IMR-90 (cell line): ENCODE results near the gene ASNSD1. TPM values are rescaled to one million over a fixed set of nuclear protein-coding genes. Genes with fewer than 3 reads are reported as not detected.
A peak's percentile ranks its signal among the peaks of the same experiment; 100 is the strongest.

Experiments
- ATAC-seq: fragments of 200-7000 bp; cut with Tn5 transposase; 2 replicates; pipeline ENCODE4 v1.9.1; 2020; ENCODE audit warnings: low read depth, mild to moderate bottlenecking, moderate library complexity
- BruUV-seq: library from RNA; stranded (reverse); fragments of 400-500 nt; replicated peaks from 2 replicates; lab custom pipeline; 2021; lab: Mats Ljungman, UMichigan
- CTCF ChIA-PET: fragments of 300-600 bp; formaldehyde crosslinking; extraction: SDS; loops from one replicate; lab custom pipeline; 2021; ENCODE audit warnings: antibody characterized with exemption; lab: Yijun Ruan, JAX
- POLR2A ChIA-PET: fragments of 300-600 bp; sonication (Branson Sonifier 250); formaldehyde crosslinking; loops from one replicate; lab custom pipeline; 2022; ENCODE audit warnings: antibody characterized with exemption; ENCODE audit not compliant: unreplicated experiment; lab: Charles Lee
- DNase-seq: peaks from one replicate; pipeline ENCODE4 v3.0.0; 2013
- H2AFZ ChIP-seq: replicated peaks from 2 replicates; pipeline ENCODE3; 2013; ENCODE audit warnings: low read length, mild to moderate bottlenecking; ENCODE audit not compliant: poor library complexity
- H2AK5ac ChIP-seq: 2 replicates; pipeline ENCODE4 v1.6.1; 2013; ENCODE audit warnings: low read depth, low read length, inconsistent platforms
- H2AK9ac ChIP-seq: replicated peaks from 2 replicates; pipeline ENCODE3; 2013; ENCODE audit warnings: mild to moderate bottlenecking, low read depth, low read length, moderate library complexity; ENCODE audit not compliant: poor library complexity
- H2BK120ac ChIP-seq: 2 replicates; pipeline ENCODE4 v1.6.1; 2013; ENCODE audit warnings: low read depth, low read length, inconsistent platforms
- H2BK15ac ChIP-seq: 3 replicates; pipeline ENCODE4 v1.6.1; 2013; ENCODE audit warnings: low read depth, low read length, inconsistent platforms
- H2BK20ac ChIP-seq: 2 replicates; pipeline ENCODE4 v1.6.1; 2013; ENCODE audit warnings: low read depth, mild to moderate bottlenecking, inconsistent platforms, low read length, moderate library complexity
- H2BK5ac ChIP-seq: 2 replicates; pipeline ENCODE4 v1.6.1; 2013; ENCODE audit warnings: mild to moderate bottlenecking, low read depth, low read length, inconsistent platforms; ENCODE audit not compliant: poor library complexity, severe bottlenecking
- H3K14ac ChIP-seq: replicated peaks from 2 replicates; pipeline ENCODE4 v1.6.1; 2013; ENCODE audit warnings: low read depth, low read length, inconsistent platforms
- H3K18ac ChIP-seq: 2 replicates; pipeline ENCODE4 v1.6.1; 2013; ENCODE audit warnings: low read depth, low read length, control low read depth
- H3K23ac ChIP-seq: 2 replicates; pipeline ENCODE4 v1.6.1; 2013; ENCODE audit warnings: low read depth, low read length, inconsistent platforms
- H3K27ac ChIP-seq: 2 replicates; pipeline ENCODE4 v1.5.1; 2013; ENCODE audit warnings: mild to moderate bottlenecking, control low read depth, low read length; ENCODE audit not compliant: insufficient read depth
- H3K27me3 ChIP-seq: 2 replicates; pipeline ENCODE4 v1.6.1; 2013; ENCODE audit warnings: low read length; ENCODE audit not compliant: control insufficient read depth, insufficient read depth
- H3K36me3 ChIP-seq: 2 replicates; pipeline ENCODE4 v1.6.1; 2013; ENCODE audit warnings: low read length, mixed read lengths; ENCODE audit not compliant: control insufficient read depth, insufficient read depth
- H3K4ac ChIP-seq: 2 replicates; pipeline ENCODE4 v1.6.1; 2013; ENCODE audit warnings: low read depth, low read length, inconsistent platforms
- H3K4me1 ChIP-seq: 2 replicates; pipeline ENCODE4 v1.6.1; 2013; ENCODE audit warnings: low read length, mixed read lengths; ENCODE audit not compliant: control insufficient read depth, insufficient read depth
- H3K4me2 ChIP-seq: 2 replicates; pipeline ENCODE4 v1.6.1; 2013; ENCODE audit warnings: low read depth, mild to moderate bottlenecking, control low read depth, low read length, moderate library complexity
- H3K4me3 ChIP-seq: 2 replicates; pipeline ENCODE4 v1.5.1; 2013; ENCODE audit warnings: low read depth, mild to moderate bottlenecking, control low read depth, low read length, moderate library complexity; ENCODE audit not compliant: insufficient read depth
- H3K56ac ChIP-seq: 2 replicates; pipeline ENCODE4 v1.6.1; 2013; ENCODE audit warnings: low read length, inconsistent platforms; ENCODE audit not compliant: insufficient read depth; ENCODE audit errors: extremely low read depth
- H3K79me1 ChIP-seq, 2 experiments: 2 replicates each; pipeline ENCODE4 v1.6.1; 2013; ENCODE audit warnings: low read length in 2 of 2, inconsistent platforms in 1 of 2, low read depth in 1 of 2
- H3K9ac ChIP-seq: 2 replicates; pipeline ENCODE4 v1.6.1; 2013; ENCODE audit warnings: low read depth, low read length, control low read depth
- H3K9me1 ChIP-seq: 2 replicates; pipeline ENCODE4 v1.6.1; 2013; ENCODE audit warnings: low read length, inconsistent platforms; ENCODE audit not compliant: insufficient read depth
- H3K9me3 ChIP-seq: 2 replicates; pipeline ENCODE4 v1.6.1; 2013; ENCODE audit warnings: low read length; ENCODE audit not compliant: control insufficient read depth, insufficient read depth
- H4K20me1 ChIP-seq: 2 replicates; pipeline ENCODE4 v1.6.1; 2013; ENCODE audit warnings: low read length, inconsistent platforms; ENCODE audit not compliant: insufficient read depth
- H4K5ac ChIP-seq: 2 replicates; pipeline ENCODE4 v1.6.1; 2013; ENCODE audit warnings: mild to moderate bottlenecking, low read depth, low read length, control low read depth
- H4K8ac ChIP-seq, 2 experiments: 2 replicates each; pipeline ENCODE4 v1.6.1; 2013; ENCODE audit warnings: low read depth in 2 of 2, low read length in 2 of 2, control low read depth in 1 of 2, inconsistent platforms in 1 of 2
- H4K91ac ChIP-seq: 2 replicates; pipeline ENCODE4 v1.6.1; 2013; ENCODE audit warnings: low read depth, low read length, inconsistent platforms; ENCODE audit not compliant: insufficient read depth
- MAFK ChIP-seq: IDR thresholded peaks from 2 replicates; pipeline ENCODE4 v1.6.1; 2012; ENCODE audit warnings: low read depth, low read length, improper control_type of control experiment
- RAD21 ChIP-seq: IDR thresholded peaks from 2 replicates; pipeline ENCODE4 v1.6.1; 2012; ENCODE audit warnings: low read length, improper control_type of control experiment
- SMC3 ChIP-seq: fragments of 150-350 bp; IDR thresholded peaks from 2 replicates; pipeline ENCODE4 v1.6.1; 2016; ENCODE audit warnings: low read depth, mild to moderate bottlenecking, antibody characterized with exemption, low read length, moderate library complexity
- WGBS, 2 experiments: methylation state at CpG; one replicate each; pipeline versions ENCODE4 v1.1.5 to v1.1.7; 2013; ENCODE audit warnings: missing lambda C conversion rate in 2 of 2; ENCODE audit not compliant: insufficient read length in 1 of 2; ENCODE audit errors: extremely low coverage in 2 of 2; 5-methylcytosine and 5-hydroxymethylcytosine counted together
- dilution Hi-C: fragments of 300-500 bp; cut with HindIII; formaldehyde crosslinking; loops from one replicate; pipeline ENCODE4 v1.14.3; 2018; ENCODE audit warnings: low sequenced_read_pairs; ENCODE audit not compliant: unreplicated experiment
- in situ Hi-C: fragments of 300-500 bp; cut with MboI; formaldehyde crosslinking; loops from 3 replicates; pipeline ENCODE4 v1.14.3; 2019; ENCODE audit warnings: low sequenced_read_pairs, inconsistent platforms, mixed read lengths
- intact Hi-C: fragments of 100-400 bp; cut with micrococcal nuclease; formaldehyde crosslinking; loops from 2 replicates; pipeline ENCODE4 v1.10.0; 2022
- polyA plus RNA-seq, 3 experiments: library from polyadenylated mRNA; depleted of rRNA; stranded (reverse); fragments of >200 nt; gene quantifications; 2 replicates each; pipeline ENCODE4 v1.2.3, GENCODE V29; 2012; ENCODE audit warnings: low replicate concordance in 1 of 3
- total RNA-seq: library from RNA; depleted of rRNA; stranded (reverse); fragments of >200 nt; gene quantifications from 2 replicates; pipeline ENCODE4 v1.2.3, GENCODE V29; 2012
- TF ChIP-seq, protein P1 (sequence below): conservative IDR thresholded peaks from 2 replicates; pipeline ENCODE4 v1.5.1; 2012; ENCODE audit warnings: mild to moderate bottlenecking, low read depth, low read length, improper control_type of control experiment
- TF ChIP-seq, protein P2 (sequence below): fragments of 150-350 bp; IDR thresholded peaks from 2 replicates; pipeline ENCODE4 v1.6.1; 2016; ENCODE audit warnings: low read depth, mild to moderate bottlenecking, low read length, moderate library complexity, borderline replicate concordance

ASNSD1 gene
- total and polyA plus RNA-seq, 2 of the 4 experiments (the other 2 are of a cell fraction) = 29.1 to 35.7 TPM

DNA sequence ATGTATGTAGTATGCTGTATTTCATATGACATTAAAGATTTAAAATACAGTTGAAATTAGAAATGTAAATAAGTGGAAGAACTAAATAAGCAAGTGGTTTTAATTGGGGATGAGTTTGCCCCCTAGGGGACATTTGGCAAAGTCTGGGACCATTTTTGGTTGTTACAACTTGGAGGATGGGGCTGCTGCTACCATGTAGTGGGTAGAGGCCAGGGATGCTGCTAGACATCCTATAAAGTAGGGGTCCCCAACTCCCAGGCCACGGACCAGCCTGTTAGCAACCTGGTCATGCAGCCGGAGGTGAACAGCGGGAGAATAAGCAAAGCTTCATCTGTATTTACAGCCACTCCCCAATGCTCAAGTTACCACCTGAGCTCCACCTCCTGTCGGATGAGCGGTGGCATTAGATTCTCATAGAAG, 27.9 kb upstream of the ASNSD1 start:
- no peak for ATAC-seq
- Histone ChIP-seq H2BK120ac (no peak overlapping the region), H2AK5ac (no peak overlapping the region), H3K27me3 (no peaks in the 10 kb centered on the region), H2AK9ac (no peak overlapping the region), H3K4me2 (no peak overlapping the region), H3K36me3 (no peaks in the 10 kb centered on the region), H2BK5ac (no peak overlapping the region), H4K20me1 (no peaks in the 10 kb centered on the region), H3K9me1 (peaks cover 3% of the 10 kb centered on the region), H3K27ac (no peak overlapping the region), H3K23ac (no peak overlapping the region), H3K14ac (no peak overlapping the region), H3K4me1 (peaks cover 8% of the 10 kb centered on the region), H3K4me3 (no peak overlapping the region), H3K9me3 (no peaks in the 10 kb centered on the region), H3K4ac (no peak overlapping the region), H3K56ac (no peak overlapping the region), H4K5ac (no peak overlapping the region), H3K9ac (no peak overlapping the region), H4K91ac (no peak overlapping the region), H3K79me1 (no peaks in the 10 kb centered on the region), H3K18ac (no peak overlapping the region), H4K8ac (no peak overlapping the region), H2BK15ac (no peak overlapping the region), H2AFZ (no peak overlapping the region), H2BK20ac (no peak overlapping the region)
- ChIA-PET CTCF (no interaction called here), POLR2A (no interaction called here)
- DNase-seq = no peak
- dilution Hi-C loops = no loop called here
- TF ChIP-seq RAD21 = peak; percentile 27; the same call in 1 of the 2 replicates
- TF ChIP-seq, protein P1, sequence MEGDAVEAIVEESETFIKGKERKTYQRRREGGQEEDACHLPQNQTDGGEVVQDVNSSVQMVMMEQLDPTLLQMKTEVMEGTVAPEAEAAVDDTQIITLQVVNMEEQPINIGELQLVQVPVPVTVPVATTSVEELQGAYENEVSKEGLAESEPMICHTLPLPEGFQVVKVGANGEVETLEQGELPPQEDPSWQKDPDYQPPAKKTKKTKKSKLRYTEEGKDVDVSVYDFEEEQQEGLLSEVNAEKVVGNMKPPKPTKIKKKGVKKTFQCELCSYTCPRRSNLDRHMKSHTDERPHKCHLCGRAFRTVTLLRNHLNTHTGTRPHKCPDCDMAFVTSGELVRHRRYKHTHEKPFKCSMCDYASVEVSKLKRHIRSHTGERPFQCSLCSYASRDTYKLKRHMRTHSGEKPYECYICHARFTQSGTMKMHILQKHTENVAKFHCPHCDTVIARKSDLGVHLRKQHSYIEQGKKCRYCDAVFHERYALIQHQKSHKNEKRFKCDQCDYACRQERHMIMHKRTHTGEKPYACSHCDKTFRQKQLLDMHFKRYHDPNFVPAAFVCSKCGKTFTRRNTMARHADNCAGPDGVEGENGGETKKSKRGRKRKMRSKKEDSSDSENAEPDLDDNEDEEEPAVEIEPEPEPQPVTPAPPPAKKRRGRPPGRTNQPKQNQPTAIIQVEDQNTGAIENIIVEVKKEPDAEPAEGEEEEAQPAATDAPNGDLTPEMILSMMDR = peak; percentile 41
- no peak for TF ChIP-seq SMC3
- no peak for TF ChIP-seq MAFK
- TF ChIP-seq, protein P2, sequence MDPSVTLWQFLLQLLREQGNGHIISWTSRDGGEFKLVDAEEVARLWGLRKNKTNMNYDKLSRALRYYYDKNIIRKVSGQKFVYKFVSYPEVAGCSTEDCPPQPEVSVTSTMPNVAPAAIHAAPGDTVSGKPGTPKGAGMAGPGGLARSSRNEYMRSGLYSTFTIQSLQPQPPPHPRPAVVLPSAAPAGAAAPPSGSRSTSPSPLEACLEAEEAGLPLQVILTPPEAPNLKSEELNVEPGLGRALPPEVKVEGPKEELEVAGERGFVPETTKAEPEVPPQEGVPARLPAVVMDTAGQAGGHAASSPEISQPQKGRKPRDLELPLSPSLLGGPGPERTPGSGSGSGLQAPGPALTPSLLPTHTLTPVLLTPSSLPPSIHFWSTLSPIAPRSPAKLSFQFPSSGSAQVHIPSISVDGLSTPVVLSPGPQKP = no peak
- intact Hi-C loops = loop anchor here (1.0 kb wide), 1 partner anchor 167 kb away; no protein-coding TSS in a partner anchor
- BruUV-seq = no TSS peak
- in situ Hi-C loops = loop anchor here (10.0 kb wide), 1 partner anchor 159 kb away; no protein-coding TSS in a partner anchor
- WGBS, 2 experiments = no CpG with 5 or more reads among the region's 5 CpGs
